Measurements from ENCODE around the gene ITGA1.

DNA sequence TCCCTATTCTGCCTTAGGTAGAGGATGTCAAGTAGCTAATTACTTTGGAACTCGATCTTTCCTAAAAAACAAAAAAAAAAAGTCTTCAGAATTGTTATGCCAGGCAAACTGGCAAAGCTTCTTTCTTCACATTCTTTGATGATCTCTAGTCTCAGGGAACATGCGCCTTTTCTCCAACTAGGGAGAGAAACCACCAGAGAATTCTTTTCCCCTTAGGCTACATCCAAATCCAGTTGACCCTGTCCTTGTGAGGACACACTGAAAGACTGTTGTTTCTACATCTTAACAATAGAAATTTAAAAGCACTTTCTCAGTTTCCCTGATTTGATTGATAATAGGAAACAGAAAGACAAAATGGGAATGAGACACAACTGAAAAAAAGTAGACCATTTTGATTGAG is 106.7 kb downstream of the ITGA1 start:
- no peak for TF ChIP-seq ZFP3 (CRISPR knock-in tag; IDR thresholded peaks at IDR 0.05)
- TF ChIP-seq RARB (CRISPR knock-in tag; IDR thresholded peaks at IDR 0.05): no peak
- TF ChIP-seq PATZ1 (CRISPR knock-in tag; IDR thresholded peaks at IDR 0.05; ENCODE audit: borderline replicate concordance): no peak
- TF ChIP-seq BACH2 (CRISPR knock-in tag; IDR thresholded peaks at IDR 0.05; ENCODE audit: borderline replicate concordance): no peak
- TF ChIP-seq ESRRG (CRISPR knock-in tag; IDR thresholded peaks at IDR 0.05): no peak
- TF ChIP-seq, protein P1, sequence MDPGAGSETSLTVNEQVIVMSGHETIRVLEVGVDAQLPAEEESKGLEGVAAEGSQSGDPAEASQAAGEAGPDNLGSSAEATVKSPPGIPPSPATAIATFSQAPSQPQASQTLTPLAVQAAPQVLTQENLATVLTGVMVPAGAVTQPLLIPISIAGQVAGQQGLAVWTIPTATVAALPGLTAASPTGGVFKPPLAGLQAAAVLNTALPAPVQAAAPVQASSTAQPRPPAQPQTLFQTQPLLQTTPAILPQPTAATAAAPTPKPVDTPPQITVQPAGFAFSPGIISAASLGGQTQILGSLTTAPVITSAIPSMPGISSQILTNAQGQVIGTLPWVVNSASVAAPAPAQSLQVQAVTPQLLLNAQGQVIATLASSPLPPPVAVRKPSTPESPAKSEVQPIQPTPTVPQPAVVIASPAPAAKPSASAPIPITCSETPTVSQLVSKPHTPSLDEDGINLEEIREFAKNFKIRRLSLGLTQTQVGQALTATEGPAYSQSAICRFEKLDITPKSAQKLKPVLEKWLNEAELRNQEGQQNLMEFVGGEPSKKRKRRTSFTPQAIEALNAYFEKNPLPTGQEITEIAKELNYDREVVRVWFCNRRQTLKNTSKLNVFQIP (CRISPR knock-in tag; IDR thresholded peaks at IDR 0.05; ENCODE audit: borderline replicate concordance, low read depth): no peak
- TF ChIP-seq CSDC2 (CRISPR knock-in tag; IDR thresholded peaks at IDR 0.05): no peak

Measured in SK-N-SH treated with all-trans-retinoic acid at 6 μM for 48 hours (cell line).